Middle frontal gyrus (tissue), 1 donor: ENCODE results near the gene TNRC6C.

Experiments used
- DNase-seq: peaks from one replicate; pipeline ENCODE4 v3.0.0-alpha.2; 2015; ENCODE audit warnings: low spot score; ENCODE audit errors: extremely low spot score

The TNRC6C gene

GRCh38 chr17:77957857-77958715, at the start of gene TNRC6C:
TSS of gene TNRC6C (plus strand) at chr17:77958703. CDS start at chr17:78004207, 45,504 bp downstream.
- DNase-seq, result peak; percentile 97

- no peak for DNase-seq
These were observed 49.3 kb upstream of the TNRC6C start for GRCh38 chr17:77909236-77909635.

GRCh38 chr17:77909816-77910215, 48.7 kb upstream of the TNRC6C start:
- DNase-seq, result no peak

GRCh38 chr17:77914385-77915254, 43.9 kb upstream of the TNRC6C start:
- no peak for DNase-seq

GRCh38 chr17:77915594-77916021, 42.9 kb upstream of the TNRC6C start:
- no peak for DNase-seq

- DNase-seq, result no peak
These were observed 42.2 kb upstream of the TNRC6C start for GRCh38 chr17:77916264-77916663.

- no peak for DNase-seq
These were observed 41.6 kb upstream of the TNRC6C start for GRCh38 chr17:77916703-77917481.

- no peak for DNase-seq
These were observed 39.2 kb upstream of the TNRC6C start for GRCh38 chr17:77919276-77919675.

GRCh38 chr17:77923135-77923534, 35.4 kb upstream of the TNRC6C start:
- DNase-seq, result no peak

GRCh38 chr17:77923776-77924513, 34.6 kb upstream of the TNRC6C start:
- no peak for DNase-seq

GRCh38 chr17:77924757-77925336, 33.7 kb upstream of the TNRC6C start:
- DNase-seq, result no peak

GRCh38 chr17:77925831-77926543, 32.5 kb upstream of the TNRC6C start:
- no peak for DNase-seq

- DNase-seq, result no peak
These were observed 31.5 kb upstream of the TNRC6C start for GRCh38 chr17:77926981-77927380.

GRCh38 chr17:77927777-77928518, 30.6 kb upstream of the TNRC6C start:
- DNase-seq, result no peak

GRCh38 chr17:77928519-77929179, 29.9 kb upstream of the TNRC6C start:
- DNase-seq, result no peak

GRCh38 chr17:77929180-77929564, 29.3 kb upstream of the TNRC6C start:
- no peak for DNase-seq

- no peak for DNase-seq
These were observed 28.5 kb upstream of the TNRC6C start for GRCh38 chr17:77929871-77930436.
